Uterus (tissue), 4 donors: ENCODE results near the gene MMP27. TPM values are rescaled to one million over a fixed set of nuclear protein-coding genes. Genes with fewer than 3 reads are reported as not detected.
"Not testable (repeated sequence)": the region's sequence is repeated elsewhere in the genome, so short reads cannot be mapped to it uniquely, and the experiment has no call there.

Experiments used
- DNase-seq, 2 donors: peaks; one replicate each; pipeline ENCODE4 v3.0.0-alpha.2; 2019 to 2020
- H3K27ac ChIP-seq, 2 donors: fragments of 200-600 bp; sonication (generic); 1 replicate in 1 of 2; 2 replicates in 1 of 2; pipeline ENCODE4 v1.5.1; 2016 to 2018
- H3K27me3 ChIP-seq, 2 donors: fragments of 200-600 bp; sonication (generic); one replicate each; pipeline ENCODE4 v1.5.1; 2018 to 2019; ENCODE audit warnings: control low read depth in 1 of 2
- H3K36me3 ChIP-seq, 2 donors: fragments of 200-600 bp; sonication (generic); one replicate each; pipeline ENCODE4 v1.5.1; 2019; ENCODE audit warnings: control low read depth in 1 of 2
- H3K4me1 ChIP-seq, 2 donors: fragments of 200-600 bp; sonication (generic); one replicate each; pipeline ENCODE4 v1.5.1; 2018 to 2019; ENCODE audit warnings: control low read depth in 1 of 2
- H3K4me3 ChIP-seq, 2 donors: fragments of 200-600 bp; sonication (generic); 1 replicate in 1 of 2; 2 replicates in 1 of 2; pipeline ENCODE4 v1.5.1; 2018 to 2019; ENCODE audit warnings: mild to moderate bottlenecking in 1 of 2
- H3K9me3 ChIP-seq, 2 donors: fragments of 200-600 bp; sonication (generic); one replicate each; pipeline ENCODE4 v1.5.1; 2019; ENCODE audit warnings: control low read depth in 1 of 2
- CTCF ChIP-seq, 4 experiments: fragments of 200-600 bp in 2 of 4; fragments of 450-650 bp in 2 of 4; sonication (generic) in 2 of 4; IDR thresholded peaks; one replicate each; pipeline ENCODE4 v1.5.1; 2016 to 2019; ENCODE audit warnings: antibody characterized with exemption in 4 of 4, mild to moderate bottlenecking in 2 of 4, moderate library complexity in 1 of 4
- POLR2A ChIP-seq, 2 donors: fragments of 450-650 bp; IDR thresholded peaks; one replicate each; pipeline ENCODE4 v1.6.1; 2016; ENCODE audit warnings: antibody characterized with exemption in 2 of 2, mild to moderate bottlenecking in 1 of 2, moderate library complexity in 1 of 2
- intact Hi-C: fragments of 100-400 bp; cut with DNase I; formaldehyde crosslinking; loops from one replicate; pipeline ENCODE4 v1.15.1; 2023; ENCODE audit warnings: low total_unique reads
- total RNA-seq, 4 donors: library from RNA; depleted of rRNA in 3 of 4; stranded (reverse); fragments of >200 nt in 3 of 4; gene quantifications; one replicate each; pipeline versions ENCODE4 v1.1.0 to v1.2.4, GENCODE V29; 2014 to 2023
- donor health status: DM: yes; HTN: yes; CAD: no.

Gene MMP27
- total RNA-seq, 4 donors from 2014 or later: not detected

- H3K36me3 ChIP-seq: no peaks in the 10 kb centered on the region
Measured at GRCh38 chr11:102734650-102735049, 29.1 kb upstream of the MMP27 start.

DNA sequence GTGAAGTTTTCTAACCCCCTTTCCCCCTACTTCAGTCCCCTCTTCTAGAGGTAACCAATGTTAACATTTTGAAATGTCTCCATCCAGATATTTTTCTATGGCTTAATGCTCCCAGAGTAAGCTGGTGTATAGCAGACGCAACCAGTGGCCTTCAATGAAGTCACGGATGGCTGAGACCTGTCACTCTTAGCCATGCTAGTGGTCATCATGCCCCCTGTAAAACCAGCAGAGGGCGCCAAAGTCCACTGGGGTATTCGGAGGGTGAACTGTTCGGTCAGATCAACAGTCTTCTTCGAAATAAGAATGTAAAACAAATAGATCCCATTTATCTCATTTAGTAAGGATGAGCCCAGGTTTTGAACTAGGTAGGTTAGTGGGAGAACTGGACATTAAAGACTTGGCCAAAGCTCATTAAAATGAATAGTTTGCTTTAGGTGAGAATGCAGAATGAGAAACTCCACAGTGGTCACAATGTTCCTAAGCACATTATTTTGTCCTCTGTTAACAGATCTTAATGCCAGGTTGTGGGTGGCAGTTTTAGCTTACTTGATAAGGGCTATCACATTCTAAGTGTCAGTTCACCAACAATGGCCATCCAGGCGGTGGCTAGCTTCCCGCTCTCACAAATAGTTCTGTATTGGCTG is 27.8 kb upstream of the MMP27 start:
- Histone ChIP-seq H3K36me3 (no peaks in the 10 kb centered on the region), H3K27ac (no peak overlapping the region), H3K4me3 (no peak overlapping the region), H3K4me1 (no peaks in the 10 kb centered on the region), H3K27me3 (no peaks in the 10 kb centered on the region), H3K9me3 (no peaks in the 10 kb centered on the region)
- DNase-seq: no peak
- intact Hi-C loops: no loop called here
- peak in 1 of 4 experiments; percentile 3 for TF ChIP-seq CTCF (IDR thresholded peaks at IDR 0.05)
- TF ChIP-seq POLR2A (IDR thresholded peaks at IDR 0.05): no peak

More at GRCh38 chr11:102734650-102735049, 29.1 kb upstream of the MMP27 start:
- TF ChIP-seq POLR2A (IDR thresholded peaks at IDR 0.05): no peak
- no peak for TF ChIP-seq CTCF (IDR thresholded peaks at IDR 0.05)
- Histone ChIP-seq H3K4me1 (no peaks in the 10 kb centered on the region), H3K4me3 (no peak overlapping the region), H3K27ac (no peak overlapping the region), H3K27me3 (no peaks in the 10 kb centered on the region), H3K9me3 (no peaks in the 10 kb centered on the region)
- no peak for DNase-seq
- intact Hi-C loops: no loop called here

DNA sequence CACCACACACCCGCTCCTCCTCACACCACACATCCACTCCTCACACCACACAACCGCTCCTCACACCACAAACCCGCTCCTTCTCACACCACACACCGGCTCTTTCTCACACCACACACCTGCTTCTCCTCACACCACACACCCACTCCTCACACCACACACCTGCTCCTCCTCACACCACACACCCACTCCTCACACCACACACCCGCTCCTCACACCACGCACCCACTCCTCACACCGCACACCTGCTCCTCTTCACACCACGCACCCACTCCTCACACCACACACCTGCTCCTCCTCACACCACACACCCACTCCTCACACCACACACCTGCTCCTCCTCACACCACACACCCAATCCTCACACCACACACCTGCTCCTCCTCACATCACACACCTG is 25.4 kb upstream of the MMP27 start:
- H3K4me1 ChIP-seq, H3K9me3 ChIP-seq, intact Hi-C loops, DNase-seq, H3K4me3 ChIP-seq, H3K36me3 ChIP-seq, H3K27me3 ChIP-seq, H3K27ac ChIP-seq: not testable (repeated sequence)

DNA sequence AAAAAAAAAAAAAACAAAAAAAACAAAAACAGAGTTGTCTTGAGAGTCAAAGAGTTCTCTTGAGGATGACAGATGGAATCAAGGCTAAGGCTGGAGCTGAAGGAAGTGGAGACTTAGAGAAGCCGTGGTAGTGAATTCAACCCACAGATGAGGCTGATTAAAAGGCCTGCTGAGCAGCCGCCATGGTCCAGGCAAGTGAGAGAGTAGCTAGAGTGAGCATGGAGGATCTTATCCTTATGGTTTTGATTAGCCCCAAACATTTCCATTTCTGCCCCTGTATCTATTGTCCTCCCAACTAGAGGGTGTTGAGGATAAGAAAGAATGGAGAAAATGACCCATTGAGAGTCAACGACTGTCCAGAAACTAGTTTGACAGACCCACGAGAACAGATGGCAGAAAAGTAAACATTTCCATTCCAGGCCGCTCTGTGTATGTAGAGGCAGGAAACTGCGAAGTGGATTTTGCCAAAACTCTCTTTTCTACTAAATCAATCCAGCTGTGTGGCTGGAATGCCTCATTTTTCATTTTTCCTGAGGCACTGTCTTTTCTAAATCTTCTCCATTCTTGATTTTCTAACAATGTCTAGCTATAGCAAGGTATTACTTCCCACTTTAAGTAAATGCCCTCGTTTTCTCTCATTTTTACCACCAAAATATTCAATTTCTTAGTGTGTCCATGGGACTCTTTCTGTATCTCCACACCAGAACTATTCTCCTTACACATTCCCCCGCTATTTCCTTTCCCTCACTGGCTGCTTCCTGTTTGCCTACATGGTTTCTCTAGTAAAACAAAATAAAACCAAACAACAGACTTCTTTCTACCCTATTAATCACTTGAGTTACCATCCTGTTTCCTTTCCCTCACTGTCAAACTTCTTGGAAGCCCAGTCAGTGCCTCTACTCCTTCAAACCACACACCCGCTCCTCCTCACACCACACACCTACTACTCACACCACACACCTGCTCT is 24.6 kb upstream of the MMP27 start:
- no peaks in the 10 kb centered on the region for H3K27me3 ChIP-seq
- DNase-seq: no peak
- no peaks in the 10 kb centered on the region for H3K36me3 ChIP-seq
- H3K27ac ChIP-seq: no peak overlapping the region
- no peaks in the 10 kb centered on the region for H3K9me3 ChIP-seq
- no peaks in the 10 kb centered on the region for H3K4me1 ChIP-seq
- TF ChIP-seq POLR2A (IDR thresholded peaks at IDR 0.05): no peak
- TF ChIP-seq CTCF (IDR thresholded peaks at IDR 0.05): no peak
- intact Hi-C loops: no loop called here
- H3K4me3 ChIP-seq: no peak overlapping the region

GRCh38 chr11:102727890-102728289 is 22.3 kb upstream of the MMP27 start:
- H3K27ac ChIP-seq: no peak overlapping the region
- H3K36me3 ChIP-seq: no peaks in the 10 kb centered on the region
- intact Hi-C loops: no loop called here
- TF ChIP-seq CTCF (IDR thresholded peaks at IDR 0.05): no peak
- no peaks in the 10 kb centered on the region for H3K27me3 ChIP-seq
- H3K4me1 ChIP-seq: no peaks in the 10 kb centered on the region
- no peak for DNase-seq
- H3K4me3 ChIP-seq: no peak overlapping the region
- H3K9me3 ChIP-seq: no peaks in the 10 kb centered on the region
